Epithelial cell of proximal tubule (primary cell): ENCODE data around the gene MALRD1. TPM values are rescaled to one million over a fixed set of nuclear protein-coding genes. Genes with fewer than 3 reads are reported as not detected.

Experiments
- DNase-seq: peaks from one replicate; pipeline ENCODE4 v3.0.0-alpha.2; 2011; ENCODE audit warnings: low read depth
- H3K4me3 ChIP-seq: 2 replicates; pipeline ENCODE4 v1.5.1; 2011; ENCODE audit warnings: low read depth, mild to moderate bottlenecking, low read length
- total RNA-seq: library from RNA; depleted of rRNA; stranded (reverse); fragments of >200 nt; gene quantifications from 2 replicates; pipeline ENCODE4 v1.2.3, GENCODE V29; 2015
- TF ChIP-seq, protein P1 (sequence below): conservative IDR thresholded peaks from 2 replicates; pipeline ENCODE4 v1.5.1; 2012; ENCODE audit warnings: low read depth, mild to moderate bottlenecking, low read length

Gene MALRD1
- total RNA-seq, 1 donor from 2014 or later, result 0.06 TPM

DNA sequence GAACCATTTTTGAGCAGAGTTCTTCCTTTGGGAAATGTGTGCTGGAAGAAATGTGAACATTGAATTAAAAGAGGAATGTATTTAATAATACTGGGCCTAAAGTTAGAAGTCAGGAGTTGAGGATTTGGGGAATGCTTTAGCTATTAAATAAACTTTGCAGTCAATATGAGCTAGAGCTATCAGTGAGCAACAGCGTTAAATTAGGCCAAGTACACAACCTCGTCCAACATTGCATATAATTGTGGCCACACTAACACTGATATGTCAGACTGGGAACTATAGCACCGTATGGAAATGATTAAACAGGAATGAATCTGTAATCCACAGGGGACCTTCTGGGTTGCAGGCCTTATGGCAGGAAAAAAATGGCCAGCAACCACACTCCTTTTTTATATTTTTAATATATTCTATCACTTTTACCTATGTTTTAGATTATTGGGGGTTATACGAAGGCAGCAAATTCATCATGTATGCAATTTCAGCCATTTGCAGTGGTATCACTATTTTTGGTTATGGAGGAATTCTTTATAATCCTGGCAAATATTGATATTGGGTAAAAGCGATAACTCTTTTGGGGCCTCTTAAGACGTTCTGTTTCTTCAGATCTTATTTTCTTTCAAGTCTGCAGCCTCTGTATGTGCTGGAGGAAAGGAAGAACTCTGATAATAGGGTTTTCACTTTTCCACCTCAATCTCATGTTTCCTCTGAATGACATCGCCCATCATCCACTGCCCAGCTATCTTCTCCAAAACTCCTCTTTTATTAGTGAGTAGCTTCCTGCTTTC, 531.4 kb downstream of the MALRD1 start:
- TF ChIP-seq, protein P1, sequence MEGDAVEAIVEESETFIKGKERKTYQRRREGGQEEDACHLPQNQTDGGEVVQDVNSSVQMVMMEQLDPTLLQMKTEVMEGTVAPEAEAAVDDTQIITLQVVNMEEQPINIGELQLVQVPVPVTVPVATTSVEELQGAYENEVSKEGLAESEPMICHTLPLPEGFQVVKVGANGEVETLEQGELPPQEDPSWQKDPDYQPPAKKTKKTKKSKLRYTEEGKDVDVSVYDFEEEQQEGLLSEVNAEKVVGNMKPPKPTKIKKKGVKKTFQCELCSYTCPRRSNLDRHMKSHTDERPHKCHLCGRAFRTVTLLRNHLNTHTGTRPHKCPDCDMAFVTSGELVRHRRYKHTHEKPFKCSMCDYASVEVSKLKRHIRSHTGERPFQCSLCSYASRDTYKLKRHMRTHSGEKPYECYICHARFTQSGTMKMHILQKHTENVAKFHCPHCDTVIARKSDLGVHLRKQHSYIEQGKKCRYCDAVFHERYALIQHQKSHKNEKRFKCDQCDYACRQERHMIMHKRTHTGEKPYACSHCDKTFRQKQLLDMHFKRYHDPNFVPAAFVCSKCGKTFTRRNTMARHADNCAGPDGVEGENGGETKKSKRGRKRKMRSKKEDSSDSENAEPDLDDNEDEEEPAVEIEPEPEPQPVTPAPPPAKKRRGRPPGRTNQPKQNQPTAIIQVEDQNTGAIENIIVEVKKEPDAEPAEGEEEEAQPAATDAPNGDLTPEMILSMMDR, result no peak
- no peak for DNase-seq
- no peak overlapping the region for H3K4me3 ChIP-seq

DNA sequence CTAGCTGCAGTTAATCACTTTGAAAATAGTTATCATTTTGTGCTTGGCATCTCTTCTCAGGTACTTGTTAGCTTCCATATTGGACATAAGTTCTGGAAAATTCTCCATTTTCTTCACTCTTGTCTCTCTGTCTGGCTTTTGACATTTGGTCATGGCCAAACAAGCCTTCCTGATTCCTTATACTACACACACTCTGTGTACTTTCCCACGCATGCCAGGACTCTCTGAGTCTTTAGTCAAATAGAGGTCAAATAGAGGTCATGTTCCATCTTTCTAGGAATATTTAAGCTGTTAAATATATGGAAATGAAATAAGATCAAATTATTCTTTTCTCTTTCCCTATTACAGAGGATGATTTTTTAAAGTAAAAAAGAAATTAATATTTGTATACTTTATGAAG, 532.1 kb downstream of the MALRD1 start:
- TF ChIP-seq, protein P1, result no peak
- no peak for DNase-seq
- no peak overlapping the region for H3K4me3 ChIP-seq

DNA sequence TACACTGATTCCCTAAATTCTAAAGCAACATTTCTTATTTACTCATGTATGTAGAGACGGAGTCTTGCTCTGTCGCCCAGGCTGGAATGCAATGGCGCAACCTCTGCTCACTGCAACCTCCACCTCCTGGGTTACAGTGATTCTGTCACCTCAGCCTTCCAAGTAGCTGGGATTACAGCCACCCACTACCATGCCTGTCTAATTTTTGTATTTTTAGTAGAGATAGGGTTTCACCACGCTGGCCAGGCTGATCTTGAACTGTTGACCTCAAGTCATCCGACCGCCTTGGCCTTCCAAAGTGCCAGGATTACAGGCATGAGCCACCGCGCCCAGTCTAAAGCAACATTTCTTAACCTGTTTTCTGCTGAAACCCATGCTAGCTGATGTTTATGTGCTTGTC, 540.0 kb downstream of the MALRD1 start:
- H3K4me3 ChIP-seq, result no peak overlapping the region
- TF ChIP-seq, protein P1, result no peak
- no peak for DNase-seq

DNA sequence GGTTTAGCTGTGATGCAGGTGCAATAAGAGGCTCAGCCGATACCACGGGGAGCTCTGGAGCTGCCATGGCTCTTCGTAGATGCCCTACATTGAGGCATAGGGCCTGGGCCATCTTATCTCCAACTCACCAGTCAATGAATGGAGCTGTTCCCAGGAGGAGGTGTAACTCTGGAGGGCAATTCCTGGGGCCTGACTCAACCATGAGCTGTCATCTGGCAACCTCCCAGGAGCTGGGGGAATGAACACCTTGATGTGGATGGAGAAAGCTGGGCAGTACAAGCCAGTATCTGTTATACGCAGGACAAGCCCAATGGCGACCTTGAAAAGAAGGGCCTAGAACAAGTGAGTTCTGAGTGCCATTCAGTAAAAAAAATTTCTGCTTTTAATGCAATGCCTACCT, 543.7 kb downstream of the MALRD1 start:
- H3K4me3 ChIP-seq, result no peak overlapping the region
- TF ChIP-seq, protein P1, result no peak
- DNase-seq, result peak; percentile 39

DNA sequence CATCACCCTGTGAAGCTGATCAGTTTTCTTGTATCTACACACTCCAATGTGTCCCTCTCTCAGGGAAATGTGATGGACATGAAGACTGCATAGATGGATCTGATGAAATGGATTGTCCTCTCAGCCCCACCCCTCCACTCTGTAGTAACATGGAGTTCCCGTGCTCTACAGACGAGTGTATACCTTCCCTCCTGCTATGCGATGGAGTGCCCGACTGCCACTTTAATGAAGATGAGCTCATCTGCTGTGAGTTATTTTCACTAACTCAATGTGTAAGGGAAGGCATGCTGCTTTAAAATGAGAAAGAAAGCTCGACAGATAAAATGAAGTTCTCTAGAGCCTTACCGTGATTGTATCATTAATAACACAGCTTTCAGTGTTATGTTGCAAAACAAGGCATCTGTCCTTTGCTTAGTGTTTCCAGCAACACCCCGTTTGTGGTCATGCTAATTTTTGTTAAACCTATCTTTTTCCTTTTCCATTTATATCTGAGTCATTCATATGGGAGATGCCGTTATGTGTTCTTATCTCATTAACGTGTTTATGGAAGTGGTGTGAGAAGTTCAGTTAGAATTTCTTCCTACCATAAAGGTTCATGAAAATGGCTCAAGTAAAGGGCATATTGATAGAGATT, 546.7 kb downstream of the MALRD1 start:
- no peak overlapping the region for H3K4me3 ChIP-seq
- TF ChIP-seq, protein P1, result no peak
- no peak for DNase-seq

DNA sequence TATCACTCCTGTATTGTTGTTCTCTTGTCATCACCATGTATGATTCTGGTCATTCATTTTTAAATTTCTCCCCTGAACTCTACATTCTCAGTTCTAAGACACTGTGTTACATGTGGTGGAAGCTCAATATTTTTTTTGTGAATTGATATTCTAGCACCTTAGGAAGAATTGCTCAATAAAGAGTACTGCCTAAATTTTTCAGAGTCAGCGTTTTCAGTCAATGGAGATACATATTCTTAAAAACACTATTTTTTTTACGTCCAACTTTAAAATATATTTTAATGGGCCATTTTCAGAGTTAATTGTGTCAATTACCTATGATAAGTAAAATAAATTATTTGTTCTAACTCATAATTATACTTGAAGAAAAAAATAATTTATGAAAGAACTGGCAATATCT, 557.2 kb downstream of the MALRD1 start:
- TF ChIP-seq, protein P1, result no peak
- DNase-seq, result no peak
- no peak overlapping the region for H3K4me3 ChIP-seq
